Left ventricle myocardium superior (tissue), 1 donor: ENCODE data around the gene PYURF. TPM values are rescaled to one million over a fixed set of nuclear protein-coding genes. Genes with fewer than 3 reads are reported as not detected.

ENCODE experiments used
- ATAC-seq: fragments of 200-7000 bp; cut with Tn5 transposase; one replicate; pipeline ENCODE4 v1.9.1; 2020; ENCODE audit warnings: mild to moderate bottlenecking, moderate library complexity
- DNase-seq: peaks from one replicate; pipeline ENCODE4 v3.0.0-alpha.2; 2020
- intact Hi-C: fragments of 100-400 bp; cut with micrococcal nuclease; formaldehyde crosslinking; loops from one replicate; pipeline ENCODE4 v1.11.0; 2022
- long read RNA-seq: library from polyadenylated mRNA; unstranded; transcript quantifications from one replicate; pipeline ENCODE4 v2.0.0, GENCODE V29; 2021
- total RNA-seq: library from RNA; stranded (reverse); fragmentation: NEBNext Ultra II Directional; extraction: Animal tissue kit (Norgen Biotek cat#: 25700); gene quantifications from one replicate; pipeline ENCODE4 v1.2.1, GENCODE V29; 2021
- donor health status: DM: no; HTN: yes; CAD: no; lungs with severe emphysema.

PYURF gene, protein sequence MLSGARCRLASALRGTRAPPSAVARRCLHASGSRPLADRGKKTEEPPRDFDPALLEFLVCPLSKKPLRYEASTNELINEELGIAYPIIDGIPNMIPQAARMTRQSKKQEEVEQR
- total RNA-seq, result 55.0 TPM
- long read RNA-seq, transcript PYURF-201 (2 exons, 1,361 nt), result major isoform, 201 of 201 reads
- long read RNA-seq, partial matches to known transcripts, result 0 of 201 reads
- long read RNA-seq, other reads (novel, unspliced or antisense), result 0 of 201 reads

DNA sequence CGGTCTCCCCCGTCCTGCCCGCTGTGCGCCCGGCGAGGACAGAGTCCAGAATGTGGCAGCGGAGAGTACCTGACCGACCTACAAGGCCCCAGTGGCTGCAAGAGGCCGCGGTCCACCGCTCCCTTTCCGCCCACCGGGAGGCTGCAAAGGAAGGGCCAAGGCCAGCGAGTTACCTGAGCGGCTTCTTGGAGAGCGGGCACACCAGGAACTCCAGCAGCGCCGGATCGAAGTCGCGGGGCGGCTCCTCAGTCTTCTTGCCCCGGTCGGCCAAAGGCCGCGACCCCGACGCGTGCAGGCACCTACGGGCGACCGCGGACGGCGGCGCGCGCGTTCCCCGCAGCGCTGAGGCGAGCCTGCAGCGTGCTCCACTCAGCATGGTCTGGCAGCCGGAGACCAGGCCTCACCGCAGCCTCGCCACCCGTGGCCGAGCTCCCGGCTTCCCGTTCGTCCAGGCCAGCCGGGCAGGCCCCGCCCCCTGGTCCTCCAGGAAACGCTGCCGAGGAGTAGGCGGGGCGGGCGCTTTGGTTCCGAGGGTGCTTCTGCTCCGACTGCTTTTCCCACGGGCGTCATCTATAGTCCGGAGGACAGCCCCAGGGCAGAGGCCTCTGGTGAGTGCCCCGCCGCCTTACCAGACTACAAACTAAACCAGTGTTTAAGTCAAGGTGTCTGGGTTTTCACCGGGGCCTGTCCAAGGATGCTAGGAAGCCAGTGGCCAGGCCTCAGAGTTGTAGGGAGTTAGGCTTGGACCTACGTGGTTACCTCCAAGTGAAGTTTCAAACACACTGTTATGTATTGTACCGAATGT, at the start of gene PYURF:
TSS of gene PYURF (minus strand) at position 452 of the 805 bp plus-strand sequence. CDS start at position 376, 76 bp downstream.
- intact Hi-C loops, result no loop called here
- peak; percentile 99 for ATAC-seq
- peak; percentile 99 for DNase-seq

DNA sequence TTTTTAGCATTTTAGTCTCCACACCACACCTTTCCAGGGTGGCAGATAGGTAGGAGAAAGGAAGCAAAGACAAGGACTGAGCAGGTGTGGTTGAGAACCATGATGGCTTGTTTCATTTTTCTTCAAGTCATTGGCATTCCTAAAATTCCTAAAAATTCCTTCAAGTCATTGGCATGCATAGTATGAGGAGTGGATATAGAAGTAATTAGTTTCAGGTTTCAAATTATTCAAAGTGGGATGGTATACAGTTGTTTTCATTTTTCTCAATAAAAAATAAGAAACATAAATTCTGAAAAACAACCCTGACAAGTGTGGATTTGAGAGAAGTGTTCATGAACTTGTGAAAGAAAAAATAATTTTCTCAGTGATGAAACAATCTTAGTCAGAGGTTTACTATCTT, 46.4 kb upstream of the PYURF start:
- DNase-seq (no peak), ATAC-seq (no peak)
- intact Hi-C loops, result no loop called here

DNA sequence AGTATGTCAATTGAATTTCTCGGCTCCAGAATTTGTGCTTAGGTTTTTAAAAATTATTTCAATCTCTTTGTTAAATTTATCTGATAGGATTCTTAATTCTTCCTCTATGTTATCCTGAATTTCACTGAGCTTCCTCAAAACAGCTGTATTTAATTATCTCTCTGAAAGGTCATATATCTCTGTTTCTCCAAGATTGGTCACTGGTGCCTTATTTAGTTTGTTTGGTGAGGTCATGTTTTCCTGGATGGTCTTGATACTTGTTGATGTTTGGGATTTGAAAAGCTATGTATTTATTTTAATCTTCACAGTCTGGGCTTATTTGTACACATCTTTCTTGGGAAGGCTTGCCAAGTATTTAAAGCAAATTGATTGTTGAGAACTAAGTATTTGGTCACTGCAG, 44.0 kb upstream of the PYURF start:
- intact Hi-C loops, result no loop called here
- ATAC-seq (no peak), DNase-seq (no peak)

DNA sequence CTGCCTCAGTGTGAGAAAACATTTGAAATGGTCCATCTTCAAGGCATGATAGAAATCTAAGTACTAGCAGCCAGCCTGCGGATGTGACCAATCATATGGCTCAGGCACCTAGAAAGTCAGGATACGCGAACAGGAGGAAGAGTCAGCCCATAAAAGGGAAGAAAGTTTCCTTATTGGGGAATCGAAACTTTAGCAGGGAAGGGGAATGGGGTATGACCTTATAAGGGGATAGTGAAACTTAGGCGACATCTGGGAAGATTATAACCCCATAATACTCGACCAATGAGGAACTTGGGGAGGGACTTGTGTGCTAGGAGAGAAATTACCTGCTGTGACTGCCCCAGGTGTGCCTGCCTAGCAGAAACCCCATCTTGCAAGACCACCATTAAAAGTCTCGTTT, 26.2 kb upstream of the PYURF start:
- ATAC-seq (no peak), DNase-seq (no peak)
- intact Hi-C loops, result no loop called here

DNA sequence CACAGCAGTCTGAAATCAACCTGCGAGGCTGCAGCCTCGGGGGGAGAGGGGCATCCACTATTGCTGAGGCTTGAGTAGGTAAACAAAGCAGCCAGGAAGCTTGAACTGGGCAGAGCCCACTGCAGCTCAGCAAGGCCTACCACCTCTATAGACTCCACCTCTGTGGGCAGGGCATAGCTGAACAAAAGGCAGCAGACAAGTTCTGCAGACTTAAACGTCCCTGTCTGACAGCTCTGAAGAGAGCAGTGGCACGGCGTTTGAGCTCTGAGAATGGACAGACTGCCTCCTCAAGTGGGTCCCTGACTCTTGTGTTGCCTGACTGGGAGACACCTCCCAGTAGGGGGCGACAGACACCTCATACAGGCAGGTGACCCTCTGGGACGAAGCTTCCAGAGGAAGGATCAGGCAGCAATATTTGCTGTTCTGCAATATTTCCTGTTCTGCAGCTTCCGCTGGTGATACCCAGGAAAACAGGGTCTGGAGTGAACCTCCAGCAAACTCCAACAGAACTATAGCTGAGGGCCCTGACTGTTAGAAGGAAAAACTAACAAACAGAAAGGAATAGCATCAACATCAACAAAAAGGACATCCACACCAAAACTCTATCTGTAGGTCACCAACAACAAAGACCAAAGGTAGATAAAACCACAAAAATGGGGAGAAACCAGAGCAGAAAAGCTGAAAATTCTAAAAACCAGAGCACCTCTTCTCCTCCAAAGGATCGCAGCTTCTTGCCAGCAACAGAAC, 15.9 kb upstream of the PYURF start:
- intact Hi-C loops, result loop anchor here (2.0 kb wide), 1 partner anchor 119 kb away; no protein-coding TSS in a partner anchor
- ATAC-seq, result peak; percentile 39

DNA sequence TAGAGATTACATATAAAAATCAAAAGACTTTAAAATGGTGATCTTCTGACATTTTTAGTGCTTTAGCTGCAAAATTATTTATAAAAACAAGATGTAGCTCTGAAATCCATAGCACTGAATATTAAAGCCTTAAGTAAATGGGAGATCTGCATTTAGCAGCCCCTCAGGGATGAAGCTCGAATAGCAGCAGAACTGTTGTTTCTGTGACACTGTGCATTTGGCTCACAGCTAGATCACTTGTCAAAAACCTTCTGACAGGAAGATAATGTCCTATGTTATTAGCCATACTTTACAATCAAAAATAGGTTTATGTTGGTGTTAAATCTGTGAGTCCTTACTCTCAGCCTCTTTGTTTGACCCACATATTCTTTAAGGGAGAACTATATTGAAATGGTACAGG, 14.1 kb upstream of the PYURF start:
- ATAC-seq (no peak), DNase-seq (no peak)
- intact Hi-C loops, result loop anchor here (2.0 kb wide), 1 partner anchor 121 kb away; no protein-coding TSS in a partner anchor

More for the DNA sequence above, 15.9 kb upstream of the PYURF start:
- DNase-seq, result peak; percentile 81

DNA sequence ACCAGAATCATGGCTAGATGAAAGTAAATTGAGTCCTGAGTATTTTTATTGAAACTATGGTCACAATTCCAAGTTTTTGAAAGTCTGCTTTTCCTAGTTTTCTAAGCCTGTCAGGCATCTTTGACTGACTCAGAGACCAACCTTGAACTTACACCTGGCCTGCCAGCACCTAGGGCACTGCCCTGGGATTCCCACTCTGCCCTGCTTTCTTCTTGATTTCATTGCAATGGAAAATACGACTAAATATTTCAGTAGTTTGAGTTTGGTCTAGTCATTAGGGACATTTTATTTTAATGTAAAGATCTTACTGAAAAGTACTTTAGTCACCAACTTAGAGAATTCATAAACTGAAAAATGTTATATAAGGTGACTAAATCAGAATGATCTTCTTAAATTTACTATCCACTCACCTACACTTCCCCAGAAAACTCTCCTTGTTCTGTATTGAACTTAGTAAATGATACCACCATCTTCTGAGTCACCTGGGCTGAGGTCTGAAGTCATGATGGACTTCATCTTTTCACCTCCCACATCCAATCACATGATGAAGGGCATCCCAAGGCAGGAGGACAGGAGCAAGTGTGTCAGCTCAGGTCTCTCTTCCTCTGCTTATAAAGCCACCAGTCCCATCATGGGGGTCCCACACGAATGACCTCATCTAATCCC, 11.6 kb upstream of the PYURF start:
- intact Hi-C loops, result no loop called here
- no peak for DNase-seq
- no peak for ATAC-seq

DNA sequence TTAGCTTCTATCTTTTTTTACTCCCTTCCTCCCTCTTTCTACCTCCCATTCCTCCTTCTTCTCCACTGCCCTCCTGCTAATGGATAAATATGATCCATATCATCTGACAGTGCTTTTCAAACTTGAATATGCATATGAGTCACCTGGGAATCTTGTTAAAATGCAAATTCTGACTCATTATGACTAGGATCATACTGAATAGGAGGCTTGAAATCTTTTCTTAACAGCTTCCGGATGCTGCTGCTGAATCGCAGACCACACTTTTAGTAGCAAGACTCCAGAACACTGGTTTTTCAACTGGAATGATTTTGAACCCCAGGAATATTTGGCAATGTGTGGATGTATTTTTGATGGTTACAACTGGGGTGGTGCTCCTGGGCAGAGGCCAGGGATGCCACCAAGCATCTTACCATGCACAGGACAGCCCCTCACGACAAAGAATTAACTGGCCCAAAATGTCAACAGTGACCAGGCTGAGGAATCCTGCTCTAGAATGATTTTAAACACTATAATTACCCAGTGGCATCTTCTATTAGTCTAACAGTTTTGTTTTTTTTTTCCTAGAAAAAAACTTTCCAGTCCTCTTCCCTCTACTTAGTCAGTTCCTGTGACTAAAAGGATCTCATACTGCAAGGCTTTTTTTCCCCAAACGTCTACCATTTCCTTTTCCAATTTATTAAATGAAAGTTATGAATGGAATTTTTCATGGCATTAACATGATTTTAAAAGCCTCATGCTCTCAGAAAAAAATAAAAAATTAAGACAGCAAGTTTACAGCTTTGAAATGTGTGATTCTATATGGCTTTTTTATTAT, 10.6 kb upstream of the PYURF start:
- ATAC-seq (no peak), DNase-seq (no peak)
- intact Hi-C loops, result no loop called here

DNA sequence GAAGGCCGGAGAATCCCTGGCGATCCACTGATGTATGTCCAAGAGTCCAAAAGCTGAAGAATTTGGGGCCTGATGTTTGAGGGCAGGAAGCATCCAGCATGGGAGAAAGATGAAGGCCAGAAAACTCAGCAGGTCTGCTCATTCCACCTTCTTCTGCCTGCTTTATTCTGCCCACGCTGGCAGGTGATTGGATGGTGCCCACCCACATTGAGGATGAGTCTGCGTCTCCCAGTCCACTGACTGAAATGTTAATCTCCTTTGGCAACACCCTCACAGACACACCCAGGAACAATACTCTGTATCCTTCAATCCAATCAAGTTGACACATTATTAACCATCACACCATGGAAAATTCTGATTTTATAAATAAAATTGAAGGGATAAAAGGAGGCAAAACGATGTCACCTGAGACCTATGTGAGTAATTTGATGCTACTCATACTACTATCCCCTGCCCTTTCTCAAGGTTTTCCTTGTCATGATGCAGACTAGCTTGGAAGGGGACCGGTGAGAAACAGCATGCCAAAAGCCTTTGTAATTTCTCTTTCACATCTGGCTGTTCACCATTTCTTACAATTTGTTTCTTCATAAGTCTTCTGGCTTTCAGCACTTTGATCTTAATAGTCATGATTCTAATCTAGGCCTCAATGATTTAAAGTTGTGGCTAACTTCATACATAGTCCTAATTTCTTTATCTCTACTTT, 9.7 kb upstream of the PYURF start:
- no peak for ATAC-seq
- DNase-seq, result no peak
- intact Hi-C loops, result no loop called here

DNA sequence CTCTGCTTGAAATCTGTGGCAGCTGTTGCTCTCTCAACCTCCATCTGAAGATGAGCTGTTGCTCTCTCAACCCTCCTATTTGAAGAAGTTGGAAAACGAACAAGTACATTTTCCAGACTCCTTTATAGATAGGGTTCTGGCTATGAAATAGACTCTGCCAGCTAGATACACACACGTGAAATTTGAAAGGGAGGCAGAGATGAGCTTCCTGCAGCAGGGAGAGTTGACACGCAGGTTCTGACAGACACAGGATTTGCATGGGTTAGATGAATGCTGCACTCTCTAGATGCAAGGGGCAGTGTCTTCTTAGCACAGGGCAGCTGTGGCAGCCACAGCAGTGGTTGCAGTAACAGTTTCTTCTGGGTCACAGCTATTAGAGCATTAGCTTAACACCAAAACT, 8.0 kb upstream of the PYURF start:
- DNase-seq, result no peak
- intact Hi-C loops, result no loop called here
- no peak for ATAC-seq

DNA sequence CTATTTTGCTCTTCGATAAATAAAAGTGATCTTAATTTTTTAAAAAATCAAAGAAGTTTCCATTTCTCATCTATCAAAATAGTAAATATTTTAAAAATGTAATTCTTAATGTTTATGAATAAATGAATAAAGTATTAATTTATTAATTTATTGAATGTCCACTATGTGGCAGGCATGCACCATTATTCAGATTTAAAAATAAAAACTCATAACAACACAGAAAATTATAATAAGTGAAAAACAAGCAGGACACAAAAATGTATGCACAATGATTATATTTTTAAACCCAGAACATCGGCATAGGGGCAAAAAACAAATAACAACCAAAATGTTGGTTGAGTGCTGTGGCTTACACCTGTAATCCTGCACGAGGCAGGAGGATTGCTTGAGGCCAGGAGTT, 5.3 kb upstream of the PYURF start:
- DNase-seq (no peak), ATAC-seq (no peak)
- intact Hi-C loops, result no loop called here

DNA sequence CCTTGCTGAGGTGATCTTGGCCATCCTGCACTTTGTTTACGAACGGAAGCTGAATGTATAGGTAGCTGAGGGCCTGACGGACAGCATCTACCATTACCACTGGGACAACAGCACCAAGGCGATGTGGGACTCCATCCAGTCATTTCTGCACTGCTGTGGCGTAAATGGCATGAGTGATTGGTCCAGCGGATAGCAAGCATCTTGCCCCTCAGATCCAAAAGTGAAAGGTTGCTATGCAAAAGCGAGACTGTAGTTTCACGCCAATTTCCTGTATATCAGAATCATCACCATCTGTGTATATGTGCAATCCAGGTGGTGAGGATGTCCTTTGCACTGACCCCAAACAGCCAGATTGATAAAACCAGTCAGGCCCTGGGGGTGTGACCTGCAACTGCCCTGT, 4.2 kb upstream of the PYURF start:
- DNase-seq (no peak), ATAC-seq (no peak)
- intact Hi-C loops, result no loop called here

DNA sequence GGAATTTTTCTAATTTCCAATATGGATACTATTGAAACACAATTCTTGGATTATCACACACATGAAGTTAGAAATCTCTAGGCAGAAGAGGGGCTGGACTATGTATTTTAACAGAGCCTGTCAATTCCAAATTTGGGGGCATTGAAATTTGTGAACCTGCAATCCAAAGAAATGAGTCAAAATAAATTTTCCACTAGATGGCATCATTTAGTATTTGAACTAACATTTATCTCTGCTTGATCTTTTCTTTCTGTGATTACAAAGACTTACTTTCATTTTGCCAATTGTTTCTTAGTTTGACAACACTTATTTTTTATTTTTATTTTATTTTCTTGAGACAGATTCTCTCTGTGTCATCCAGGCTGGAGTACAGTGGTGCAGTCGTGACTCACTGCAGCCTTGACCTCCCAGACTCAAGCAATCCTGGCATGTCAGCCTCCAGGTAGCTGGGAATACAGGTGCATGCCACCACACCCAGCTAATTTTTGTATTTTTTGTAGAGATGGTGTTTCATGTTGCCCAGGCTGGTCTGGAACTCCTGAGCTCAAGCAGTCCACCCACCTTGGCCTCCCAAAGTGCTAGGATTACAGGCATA, 2.7 kb upstream of the PYURF start:
- intact Hi-C loops, result no loop called here
- DNase-seq (no peak), ATAC-seq (no peak)

DNA sequence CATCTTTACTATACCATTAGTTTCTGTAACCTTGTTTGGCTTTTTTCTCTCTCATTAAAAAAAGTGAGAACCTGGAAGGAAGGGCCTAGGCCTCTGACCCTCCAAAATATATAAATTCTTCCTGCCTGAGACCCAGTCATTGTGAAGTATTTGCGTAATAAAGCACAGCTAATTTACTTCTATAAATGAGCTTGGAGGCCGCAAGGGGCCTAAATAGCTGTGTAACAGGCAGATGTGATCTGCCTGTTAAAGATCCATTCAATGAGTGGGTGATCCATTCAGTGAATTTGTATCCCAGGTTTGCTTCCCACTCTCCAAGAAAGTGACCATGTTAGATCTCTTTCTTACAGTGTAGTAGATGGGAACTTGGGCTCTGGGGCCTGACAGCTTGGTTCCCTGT, 595 bp upstream of the PYURF start:
- DNase-seq (no peak), ATAC-seq (no peak)
- intact Hi-C loops, result no loop called here

DNA sequence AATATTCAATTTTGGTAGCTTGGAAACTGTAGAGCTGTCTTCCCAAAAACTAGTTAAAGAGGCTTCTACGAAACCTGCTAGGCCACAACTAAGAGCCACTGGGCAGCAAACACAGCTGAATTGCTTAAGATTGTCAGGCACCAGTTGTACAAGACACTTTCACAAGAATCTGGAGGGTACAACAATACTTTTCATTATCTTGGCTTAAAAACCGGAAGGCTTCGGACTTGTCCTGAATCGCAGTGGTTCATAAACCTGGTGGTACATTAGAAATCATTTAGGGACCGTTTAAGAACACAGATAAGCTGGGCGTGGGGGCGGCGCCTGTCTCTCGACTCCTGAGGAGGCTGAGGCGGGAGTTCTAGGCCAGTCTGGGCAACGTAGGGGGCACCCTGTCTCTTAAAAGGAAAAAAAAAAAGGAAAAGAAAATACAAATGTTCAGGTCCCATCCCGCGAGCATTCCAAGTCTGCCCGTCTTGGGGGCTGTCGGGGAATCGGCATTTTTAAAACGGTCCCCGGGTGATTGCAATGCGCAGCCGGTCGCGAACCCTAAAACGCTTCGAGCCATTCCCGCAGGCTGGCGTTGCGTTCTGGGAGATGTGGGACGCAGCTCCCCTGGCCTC, 763 bp downstream of the PYURF start:
- peak; percentile 68 for DNase-seq
- ATAC-seq, result peak; percentile 44
- intact Hi-C loops, result no loop called here

DNA sequence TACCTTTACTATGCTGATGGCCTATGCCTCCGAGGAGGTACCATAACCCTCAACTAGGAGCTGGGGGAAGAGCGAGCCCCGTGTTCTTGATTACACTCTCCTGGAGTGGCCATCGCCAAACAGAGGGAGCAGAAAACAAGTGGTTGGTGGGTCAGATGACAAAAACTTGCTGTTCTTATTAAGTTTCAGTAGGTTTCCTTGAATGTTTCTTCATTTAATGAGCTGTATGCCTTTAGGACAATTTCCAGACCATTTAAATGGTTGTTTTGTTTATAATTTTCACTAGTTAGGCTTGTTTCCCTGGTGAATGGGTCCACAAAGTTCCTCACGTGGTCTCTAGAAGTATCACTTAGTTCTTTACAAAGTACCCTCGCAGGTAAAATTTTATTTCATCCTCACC, 4.7 kb downstream of the PYURF start:
- intact Hi-C loops, result loop anchor here (5.0 to 10.0 kb wide), 2 partner anchors 144 to 302 kb away; partner anchors contain the start of gene HERC6
- ATAC-seq (no peak), DNase-seq (no peak)

DNA sequence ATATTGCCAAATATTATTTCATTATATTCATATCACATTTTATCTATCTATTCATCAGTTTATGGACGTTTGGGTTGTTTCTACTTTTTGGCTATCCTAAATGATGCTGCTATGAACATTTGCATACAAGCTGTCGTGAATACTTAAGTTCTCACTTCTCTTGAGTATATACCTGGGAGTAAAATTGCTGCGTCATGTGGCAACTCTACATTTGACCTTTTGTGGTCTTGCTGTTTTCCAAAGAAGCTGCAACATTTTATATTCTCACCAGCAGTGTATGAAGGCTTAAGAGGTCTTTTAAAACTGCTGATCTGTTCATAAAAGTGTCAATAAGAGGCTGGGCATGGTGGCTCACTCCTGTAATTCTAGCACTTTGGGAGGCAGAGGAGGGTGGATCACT, 5.8 kb downstream of the PYURF start:
- intact Hi-C loops, result loop anchor here (5.0 to 10.0 kb wide), 2 partner anchors 143 to 301 kb away; partner anchors contain the start of gene HERC6
- DNase-seq (no peak), ATAC-seq (no peak)
